Liver (tissue), 3 donors: ENCODE measurements around the gene NPEPPS.
"Not testable (repeated sequence)": the region's sequence is repeated elsewhere in the genome, so short reads cannot be mapped to it uniquely, and the experiment has no call there.

Experiments
- CTCF ChIP-seq: fragments of 150-350 bp; IDR thresholded peaks from 2 replicates; pipeline ENCODE4 v1.5.1; 2017; ENCODE audit warnings: improper control_type of control experiment, low read depth, low read length; ENCODE audit not compliant: missing input control
- TAF1 ChIP-seq: conservative IDR thresholded peaks from 2 replicates; pipeline ENCODE4 v1.6.1; 2016; ENCODE audit warnings: antibody characterized with exemption, mild to moderate bottlenecking
- ZBTB33 ChIP-seq: IDR thresholded peaks from 2 replicates; pipeline ENCODE4 v1.6.1; 2016; ENCODE audit warnings: antibody characterized with exemption
- donor health status: healthy.
- donor health status: healthy.

- TF ChIP-seq CTCF, ZBTB33, TAF1: not testable (repeated sequence)
These were observed 23.8 kb downstream of the NPEPPS start for GRCh38 chr17:47554733-47555132.
